Measurements from ENCODE around the gene MAPK4.
"Not testable (repeated sequence)": the region's sequence is repeated elsewhere in the genome, so short reads cannot be mapped to it uniquely, and the experiment has no call there.

The MAPK4 gene

DNA sequence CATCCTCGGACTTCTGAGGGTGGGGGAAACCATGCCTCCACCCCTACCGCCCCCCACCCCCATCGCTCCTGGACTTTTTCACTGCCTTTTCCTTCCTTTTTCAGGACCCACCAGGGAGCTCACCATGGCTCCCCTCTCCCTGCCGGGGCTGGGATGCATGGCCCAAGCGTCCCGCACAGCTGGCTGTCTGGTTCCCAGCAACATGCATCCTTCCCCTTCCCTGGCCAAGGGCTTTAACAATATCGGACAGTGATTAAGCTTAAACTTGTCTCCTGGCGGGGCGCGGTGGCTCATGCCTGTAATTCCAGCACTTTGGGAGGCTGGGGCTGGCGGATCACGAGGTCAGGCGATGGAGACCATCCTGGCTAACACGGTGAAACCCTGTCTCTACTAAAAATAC is 215.8 kb downstream of the MAPK4 start:
- no peak overlapping the region for H3K27ac ChIP-seq

DNA sequence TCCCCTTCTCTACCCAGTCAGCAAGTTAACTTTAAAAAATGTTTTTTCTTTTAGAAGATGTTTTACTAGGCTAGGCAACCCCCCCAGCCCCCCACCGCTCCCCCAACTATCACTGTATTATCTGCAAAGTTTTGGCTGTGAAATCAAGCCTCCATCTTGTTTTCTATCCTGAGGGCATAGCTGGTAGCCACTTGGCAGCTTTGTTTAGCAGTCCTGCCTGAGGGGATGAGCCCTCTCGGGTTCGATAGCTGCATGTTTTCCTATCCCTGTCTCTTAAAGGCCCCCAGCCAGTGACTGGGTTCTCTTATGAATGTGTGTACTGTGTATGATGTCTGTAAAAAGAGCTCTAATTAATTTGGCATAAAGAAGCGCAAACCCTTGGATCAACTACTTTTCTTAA is 216.5 kb downstream of the MAPK4 start:
- TF ChIP-seq, protein P1, sequence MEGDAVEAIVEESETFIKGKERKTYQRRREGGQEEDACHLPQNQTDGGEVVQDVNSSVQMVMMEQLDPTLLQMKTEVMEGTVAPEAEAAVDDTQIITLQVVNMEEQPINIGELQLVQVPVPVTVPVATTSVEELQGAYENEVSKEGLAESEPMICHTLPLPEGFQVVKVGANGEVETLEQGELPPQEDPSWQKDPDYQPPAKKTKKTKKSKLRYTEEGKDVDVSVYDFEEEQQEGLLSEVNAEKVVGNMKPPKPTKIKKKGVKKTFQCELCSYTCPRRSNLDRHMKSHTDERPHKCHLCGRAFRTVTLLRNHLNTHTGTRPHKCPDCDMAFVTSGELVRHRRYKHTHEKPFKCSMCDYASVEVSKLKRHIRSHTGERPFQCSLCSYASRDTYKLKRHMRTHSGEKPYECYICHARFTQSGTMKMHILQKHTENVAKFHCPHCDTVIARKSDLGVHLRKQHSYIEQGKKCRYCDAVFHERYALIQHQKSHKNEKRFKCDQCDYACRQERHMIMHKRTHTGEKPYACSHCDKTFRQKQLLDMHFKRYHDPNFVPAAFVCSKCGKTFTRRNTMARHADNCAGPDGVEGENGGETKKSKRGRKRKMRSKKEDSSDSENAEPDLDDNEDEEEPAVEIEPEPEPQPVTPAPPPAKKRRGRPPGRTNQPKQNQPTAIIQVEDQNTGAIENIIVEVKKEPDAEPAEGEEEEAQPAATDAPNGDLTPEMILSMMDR (conservative IDR thresholded peaks at IDR 0.05), result no peak
- H3K27ac ChIP-seq, result no peak overlapping the region

More for the DNA sequence above, 215.8 kb downstream of the MAPK4 start:
- TF ChIP-seq, protein P1 (conservative IDR thresholded peaks at IDR 0.05), result no peak

DNA sequence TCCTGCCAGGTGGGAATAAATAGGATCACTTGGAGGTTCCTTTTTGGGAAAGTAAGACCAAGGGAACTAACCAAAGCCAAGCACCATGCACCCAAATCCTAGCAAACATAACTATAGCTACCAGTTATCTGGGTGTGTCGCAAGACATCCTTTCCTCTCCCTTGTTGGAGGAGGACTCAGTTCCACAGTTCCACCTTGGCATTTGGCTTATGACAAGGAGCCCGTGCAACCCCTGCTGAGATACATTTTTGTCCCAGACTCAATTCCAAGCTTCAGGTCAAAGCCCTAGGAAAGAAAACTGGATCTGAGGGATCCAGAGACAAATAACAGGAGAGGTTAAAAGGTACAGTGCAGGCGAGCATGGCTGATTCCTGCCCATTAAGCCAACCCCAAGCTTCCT is 219.1 kb downstream of the MAPK4 start:
- H3K27ac ChIP-seq, result not testable (repeated sequence)
